ENCODE measurements around the gene ITFG1.

Gene ITFG1

DNA sequence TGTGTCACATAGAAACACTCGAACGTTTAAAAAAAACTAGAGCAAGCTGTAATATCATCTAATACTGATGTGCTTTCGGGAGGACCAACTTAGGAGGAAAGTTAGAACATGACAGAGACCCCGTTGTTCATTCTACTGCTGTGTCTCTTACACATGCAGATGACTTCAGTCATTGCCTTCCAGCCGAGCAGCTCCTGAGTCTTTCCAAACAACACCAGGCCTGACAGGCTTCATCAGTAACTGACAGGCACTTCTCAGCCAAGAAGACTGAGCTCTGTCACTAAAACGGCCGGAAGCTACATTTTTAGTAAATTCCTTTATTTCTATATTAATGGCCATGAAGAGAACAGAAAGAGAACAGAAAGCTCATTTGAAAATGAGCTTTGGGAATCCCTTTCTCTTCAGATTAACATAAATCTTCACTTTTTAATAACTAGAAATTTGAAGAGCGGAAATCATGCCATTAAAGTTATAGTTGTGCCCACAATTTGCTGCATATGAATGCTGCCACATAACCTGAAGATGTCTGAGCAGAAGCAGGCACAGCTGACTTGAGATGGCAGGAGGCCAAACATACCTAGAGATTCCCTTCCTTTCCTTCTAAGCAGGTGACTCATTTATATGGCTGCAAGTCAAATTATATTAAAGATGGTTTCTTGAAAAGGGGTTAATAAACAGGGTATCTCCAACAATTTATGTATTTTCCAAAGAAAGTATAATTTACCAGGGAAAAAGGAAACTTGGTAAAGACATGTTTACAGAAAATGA, 148.9 kb downstream of the ITFG1 start:
- DNase-seq: no peak
- no peak for TF ChIP-seq GATA1 (IDR thresholded peaks at IDR 0.05; ENCODE audit: low read depth, low read length)
- TF ChIP-seq POLR2A (IDR thresholded peaks at IDR 0.05; ENCODE audit: low read length): no peak

DNA sequence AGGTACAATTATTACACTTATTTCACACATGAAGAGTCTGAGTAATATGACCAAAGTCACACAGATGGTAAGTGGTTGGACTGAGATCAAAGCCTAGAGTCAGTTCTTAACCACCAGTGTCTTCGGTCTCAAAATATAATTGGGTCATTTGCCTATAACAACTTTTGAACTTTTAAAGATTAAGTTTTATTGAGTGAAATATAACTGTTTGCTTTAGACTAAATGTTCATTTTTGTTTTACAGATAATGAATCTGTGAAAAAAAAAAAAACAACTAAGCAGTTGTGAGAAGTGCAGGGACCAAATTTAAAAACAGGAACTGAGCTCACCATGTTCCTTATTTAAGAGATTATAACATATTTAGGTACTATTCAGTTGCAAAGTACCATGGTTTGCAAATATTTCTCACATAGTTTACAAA, 150.1 kb downstream of the ITFG1 start:
- TF ChIP-seq GATA1 (IDR thresholded peaks at IDR 0.05; ENCODE audit: low read depth, low read length): no peak
- TF ChIP-seq POLR2A (IDR thresholded peaks at IDR 0.05; ENCODE audit: low read length): no peak
- no peak for DNase-seq

DNA sequence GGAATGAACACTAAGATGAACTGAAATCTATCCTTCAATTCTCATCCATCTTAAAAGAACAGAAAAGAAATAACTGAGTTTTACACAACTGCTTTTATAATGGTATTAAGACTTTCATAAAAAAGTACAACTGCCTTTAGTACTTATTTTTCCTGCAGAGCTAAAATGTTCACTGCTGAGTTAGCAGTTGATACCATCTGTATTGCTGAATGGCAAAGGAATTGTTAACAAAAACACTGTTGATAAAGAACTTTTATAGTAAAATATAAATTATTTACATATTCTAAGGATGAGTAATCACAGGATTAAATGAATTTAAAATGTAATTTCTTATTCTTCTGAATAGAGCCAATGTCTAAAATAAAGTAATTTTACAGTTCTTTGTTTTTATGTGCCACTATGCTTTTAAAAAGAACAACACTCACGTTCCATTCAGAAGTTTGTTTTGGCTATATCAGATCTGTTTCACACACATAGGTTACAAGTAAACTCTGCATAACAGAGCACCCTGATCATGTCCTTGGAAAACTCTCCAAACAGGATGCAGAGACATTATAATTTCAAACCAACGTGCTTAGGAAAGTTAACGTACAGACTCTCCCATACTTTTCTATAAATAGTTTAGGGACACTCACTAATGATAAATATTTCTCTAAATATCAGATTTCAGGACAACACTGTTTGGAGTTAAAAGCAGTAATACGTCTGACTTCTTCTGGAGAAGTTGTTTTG, 151.1 kb downstream of the ITFG1 start:
- no peak for DNase-seq
- TF ChIP-seq POLR2A (IDR thresholded peaks at IDR 0.05; ENCODE audit: low read length): no peak
- no peak for TF ChIP-seq GATA1 (IDR thresholded peaks at IDR 0.05; ENCODE audit: low read depth, low read length)

DNA sequence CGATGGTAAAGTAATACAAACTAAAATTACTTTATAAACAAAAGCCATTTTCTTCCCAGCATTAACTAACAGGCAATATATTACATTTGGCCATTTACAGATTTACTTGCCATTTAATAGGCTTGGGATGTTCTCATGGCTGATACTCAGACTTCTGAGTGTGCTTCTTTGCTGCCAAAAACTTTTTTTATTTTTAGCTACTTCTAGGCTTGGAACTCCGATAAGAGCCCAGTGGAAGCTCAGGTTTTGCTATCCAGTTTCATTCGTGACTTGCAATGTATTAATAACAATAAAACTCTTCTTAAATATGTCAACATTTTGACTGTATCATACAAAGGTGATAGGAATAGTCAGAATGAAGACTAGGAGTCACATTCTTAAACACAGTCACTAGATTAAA, 152.3 kb downstream of the ITFG1 start:
- no peak for DNase-seq
- no peak for TF ChIP-seq GATA1 (IDR thresholded peaks at IDR 0.05; ENCODE audit: low read depth, low read length)
- TF ChIP-seq POLR2A (IDR thresholded peaks at IDR 0.05; ENCODE audit: low read length): no peak

DNA sequence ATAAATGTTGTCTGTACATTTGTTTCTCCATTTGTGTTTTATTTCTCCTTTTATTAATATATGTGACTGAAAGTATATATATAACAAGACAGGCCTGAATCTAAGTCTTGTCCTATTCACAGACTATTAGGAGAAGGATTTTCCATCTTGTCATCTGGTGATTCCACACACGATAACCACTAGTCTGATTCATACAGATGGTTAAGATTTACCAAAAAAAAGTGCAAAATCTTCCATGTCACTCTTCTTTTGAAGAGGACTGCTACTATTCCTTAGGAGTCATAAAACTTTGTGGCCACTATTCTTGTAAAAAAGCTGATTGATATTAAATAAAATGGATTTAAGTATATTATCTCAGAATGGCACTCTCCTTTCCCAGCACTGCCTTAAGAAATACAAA, 156.3 kb downstream of the ITFG1 start:
- no peak for DNase-seq
- TF ChIP-seq POLR2A (IDR thresholded peaks at IDR 0.05; ENCODE audit: low read length): no peak
- no peak for TF ChIP-seq GATA1 (IDR thresholded peaks at IDR 0.05; ENCODE audit: low read depth, low read length)

DNA sequence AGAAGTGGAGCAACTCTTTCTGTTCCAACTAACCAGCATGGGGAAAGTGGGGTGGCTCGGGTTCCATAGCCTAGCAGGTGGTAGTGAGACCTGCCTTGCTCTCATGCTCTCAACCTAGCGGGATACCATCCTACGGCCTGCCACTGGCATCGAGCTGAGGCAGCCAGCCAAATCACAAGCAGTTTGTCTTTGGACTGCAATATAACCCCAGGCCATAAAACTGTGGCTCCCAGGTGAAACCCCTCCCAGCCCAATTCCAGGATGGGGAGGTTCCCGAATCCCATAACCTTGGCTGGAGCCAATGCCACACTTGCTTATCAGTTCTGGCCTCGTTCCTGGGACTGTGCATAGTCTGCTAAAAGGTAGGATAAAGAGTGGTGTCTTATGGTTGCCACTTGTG, 161.3 kb downstream of the ITFG1 start:
- no peak for DNase-seq
- no peak for TF ChIP-seq POLR2A (IDR thresholded peaks at IDR 0.05; ENCODE audit: low read length)
- no peak for TF ChIP-seq GATA1 (IDR thresholded peaks at IDR 0.05; ENCODE audit: low read depth, low read length)

DNA sequence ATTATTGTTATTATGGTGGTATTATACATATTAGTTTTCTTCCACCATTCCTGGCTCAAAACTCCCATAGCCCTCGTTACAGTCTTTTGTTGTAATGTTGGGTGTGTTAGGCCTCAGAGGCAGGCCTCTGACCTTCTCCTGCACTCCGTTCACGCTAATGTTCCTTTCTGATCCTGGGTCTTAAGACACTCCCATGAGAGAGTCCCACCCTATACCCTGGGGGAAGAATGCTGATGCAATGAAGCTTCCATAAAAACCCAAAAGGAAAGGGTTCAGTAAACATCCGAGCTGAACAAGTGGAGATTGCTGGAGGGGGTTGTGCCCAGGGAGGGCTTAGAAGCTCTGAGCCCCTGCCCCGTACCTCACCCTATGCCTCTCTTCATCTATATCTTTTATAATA, 175.9 kb downstream of the ITFG1 start:
- no peak for TF ChIP-seq POLR2A (IDR thresholded peaks at IDR 0.05; ENCODE audit: low read length)
- DNase-seq: no peak

DNA sequence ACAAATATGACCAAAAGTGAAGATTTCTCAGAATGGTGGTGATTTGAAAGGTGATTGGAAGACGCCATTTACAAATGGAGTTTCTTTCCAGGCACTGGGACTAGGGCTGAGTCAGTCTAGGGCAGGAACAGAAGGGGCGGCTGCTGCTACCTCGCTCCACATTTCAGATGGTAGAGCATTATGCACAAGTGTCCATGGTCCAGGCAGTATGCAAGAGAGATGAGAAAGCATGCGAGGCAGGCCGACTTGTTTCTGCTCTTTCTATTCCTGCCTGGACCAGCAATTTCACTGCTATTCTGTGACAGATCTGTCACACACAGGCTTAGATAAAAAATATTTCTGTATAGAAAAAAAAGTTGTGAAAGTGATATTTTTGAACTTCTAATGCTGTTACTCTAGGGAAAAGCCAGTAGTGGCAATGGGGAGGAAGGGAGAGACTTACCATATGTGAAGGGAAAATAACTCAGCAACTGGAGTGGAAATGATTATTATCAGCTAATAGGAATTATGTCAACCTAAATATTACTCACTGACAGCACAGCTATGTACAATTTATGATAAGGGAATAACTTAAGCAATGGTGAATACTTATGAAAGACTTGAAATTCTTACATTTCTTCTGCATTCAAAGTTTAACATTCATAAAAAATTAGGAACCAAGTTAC, 182.4 kb downstream of the ITFG1 start:
- DNase-seq: no peak
- TF ChIP-seq POLR2A (IDR thresholded peaks at IDR 0.05; ENCODE audit: low read length): no peak
- TF ChIP-seq GATA1 (IDR thresholded peaks at IDR 0.05; ENCODE audit: low read depth, low read length): no peak

DNA sequence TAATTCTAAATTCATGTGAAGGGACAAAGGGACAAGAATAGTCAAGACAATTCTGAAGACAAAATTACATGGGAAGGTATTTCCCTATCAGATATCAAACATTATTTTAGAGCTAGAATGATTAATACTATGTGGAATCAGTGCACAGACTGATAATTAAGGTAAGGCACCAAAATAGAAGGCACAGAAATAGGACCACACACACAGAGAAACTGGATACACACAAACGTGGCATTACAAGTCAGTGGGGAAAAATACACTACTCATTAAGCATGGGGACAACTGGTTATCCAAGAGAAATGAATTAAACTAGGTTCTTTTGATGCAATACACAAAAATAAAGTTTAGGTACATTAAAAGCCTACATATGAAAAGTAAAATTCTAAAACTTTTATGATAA, 184.3 kb downstream of the ITFG1 start:
- no peak for DNase-seq
- TF ChIP-seq GATA1 (IDR thresholded peaks at IDR 0.05; ENCODE audit: low read depth, low read length): no peak

DNA sequence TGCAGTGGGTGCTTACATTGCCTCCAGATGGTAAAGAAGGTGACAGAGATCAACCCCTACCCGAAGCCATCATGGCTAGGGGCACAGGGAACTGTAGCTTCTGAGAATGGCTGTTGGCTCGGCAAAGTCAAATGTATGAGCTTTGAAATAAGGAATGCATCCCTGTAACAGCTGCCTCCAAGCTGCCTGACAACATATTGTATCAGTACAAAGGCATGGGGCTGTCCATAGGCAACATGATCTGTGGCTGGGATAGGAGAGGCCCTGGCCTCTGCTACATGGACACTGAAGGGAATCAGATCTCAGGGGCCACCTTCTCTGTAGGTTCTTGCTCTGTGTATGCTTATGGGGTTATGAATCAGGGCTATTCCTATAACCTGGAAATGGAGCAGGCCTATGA, 197.9 kb downstream of the ITFG1 start:
- no peak for DNase-seq
- TF ChIP-seq GATA1 (IDR thresholded peaks at IDR 0.05; ENCODE audit: low read depth, low read length): no peak
- no peak for TF ChIP-seq POLR2A (IDR thresholded peaks at IDR 0.05; ENCODE audit: low read length)

DNA sequence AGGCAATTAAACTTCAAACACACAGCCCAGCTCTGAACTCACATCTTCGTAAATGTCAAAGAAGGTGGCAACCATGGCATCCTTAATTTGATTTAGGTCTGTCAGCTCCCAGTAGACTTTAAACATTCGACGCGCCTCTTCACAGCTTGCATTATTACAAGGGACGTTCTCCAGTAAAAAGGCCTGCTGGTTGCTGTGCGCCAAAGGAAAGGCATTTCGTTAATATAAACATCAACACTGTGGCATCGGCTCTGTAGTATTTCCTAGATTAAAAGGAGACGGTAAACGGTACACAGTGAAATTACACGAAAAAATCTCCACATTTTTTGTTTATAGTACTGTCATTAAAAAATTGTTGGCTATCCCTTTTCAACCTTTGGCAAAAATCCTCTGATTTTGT, 200.4 kb downstream of the ITFG1 start:
- no peak for TF ChIP-seq GATA1 (IDR thresholded peaks at IDR 0.05; ENCODE audit: low read depth, low read length)
- TF ChIP-seq POLR2A (IDR thresholded peaks at IDR 0.05; ENCODE audit: low read length): no peak
- no peak for DNase-seq

DNA sequence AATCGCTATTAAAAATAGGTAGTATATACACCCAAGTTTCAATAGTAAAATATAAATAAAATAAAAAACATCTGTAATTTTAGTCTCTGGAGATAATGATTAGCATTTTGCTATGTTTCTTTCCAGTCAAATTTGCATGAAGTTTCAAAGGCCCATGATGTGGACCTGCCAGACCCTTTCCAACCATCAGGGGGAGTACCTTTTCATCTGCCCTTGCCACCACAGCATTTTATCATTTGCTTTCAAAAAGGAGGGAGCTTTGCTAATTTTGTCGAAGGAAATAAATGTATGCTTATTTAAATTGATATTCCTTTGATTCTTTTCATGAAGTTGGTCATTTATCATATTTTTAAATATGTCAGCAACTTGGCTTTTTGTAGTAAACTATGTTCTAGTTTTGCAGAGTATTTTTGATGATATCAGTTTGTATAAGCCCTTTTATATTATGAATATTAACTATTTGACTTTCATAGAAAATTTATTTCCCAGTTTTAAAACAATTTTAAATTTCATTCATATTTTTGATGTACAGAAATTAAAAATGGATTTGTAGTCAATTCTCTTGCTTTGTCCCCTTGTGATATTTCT, 201.9 kb downstream of the ITFG1 start:
- peak; percentile 45 to 60 for DNase-seq
- TF ChIP-seq POLR2A (IDR thresholded peaks at IDR 0.05; ENCODE audit: low read length): no peak
- no peak for TF ChIP-seq GATA1 (IDR thresholded peaks at IDR 0.05; ENCODE audit: low read depth, low read length)

DNA sequence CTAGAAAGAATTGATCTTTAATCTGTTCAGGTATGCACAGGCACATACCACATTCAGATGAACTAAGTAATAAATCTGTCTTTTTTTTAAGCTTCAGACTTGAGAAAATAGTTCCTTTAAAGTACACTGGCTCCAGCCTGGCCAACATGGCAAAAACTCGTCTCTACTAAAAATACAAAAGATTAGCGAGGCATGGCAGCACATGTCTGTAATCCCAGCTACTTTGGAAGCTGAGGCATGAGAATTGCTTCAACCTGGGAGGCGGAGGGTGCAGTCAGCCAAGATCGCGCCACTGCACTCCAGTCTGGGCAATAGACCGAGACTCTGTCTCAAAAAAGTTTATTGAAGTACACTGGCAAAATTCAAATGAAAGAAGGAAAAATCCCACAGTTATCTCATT, 206.1 kb downstream of the ITFG1 start:
- no peak for DNase-seq
- no peak for TF ChIP-seq GATA1 (IDR thresholded peaks at IDR 0.05; ENCODE audit: low read depth, low read length)
- no peak for TF ChIP-seq POLR2A (IDR thresholded peaks at IDR 0.05; ENCODE audit: low read length)

DNA sequence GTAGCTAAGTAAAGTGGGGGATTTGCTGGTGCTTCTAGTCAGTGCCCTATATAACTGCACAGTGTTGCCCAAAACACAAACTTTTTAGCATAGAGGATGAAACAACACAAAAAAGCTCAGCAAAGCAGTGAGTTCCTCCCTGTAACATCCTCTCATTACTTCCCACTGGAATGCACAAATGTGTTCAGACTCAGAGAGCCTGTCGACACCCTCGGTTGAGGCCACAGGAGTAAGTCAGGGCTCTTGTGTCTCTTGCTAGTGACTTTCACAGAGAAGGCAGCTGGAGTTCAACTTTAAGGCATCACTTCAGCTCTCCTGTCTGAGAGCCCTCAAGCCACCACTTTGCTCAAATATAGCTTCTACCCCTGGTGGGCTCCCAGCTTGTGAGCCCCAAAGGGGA, 209.9 kb downstream of the ITFG1 start:
- DNase-seq: no peak
- TF ChIP-seq GATA1 (IDR thresholded peaks at IDR 0.05; ENCODE audit: low read depth, low read length) (no peak), POLR2A (IDR thresholded peaks at IDR 0.05; ENCODE audit: low read length) (no peak)

Measured in erythroblast (primary cell).